Measurements from ENCODE around the gene MAFB.

The MAFB gene

GRCh38 chr20:40698744-40699143 lies 9.7 kb upstream of the MAFB start:
- DNase-seq, result no peak

GRCh38 chr20:40698281-40698680 lies 9.2 kb upstream of the MAFB start:
- no peak for DNase-seq

- DNase-seq, result no peak
These were observed 8.5 kb upstream of the MAFB start for GRCh38 chr20:40697541-40697940.

GRCh38 chr20:40695214-40695613 lies 6.2 kb upstream of the MAFB start:
- DNase-seq, result no peak

- no peak for DNase-seq
These were observed 5.2 kb upstream of the MAFB start for GRCh38 chr20:40694246-40694645.

GRCh38 chr20:40692240-40693011 lies 3.4 kb upstream of the MAFB start:
- no peak for DNase-seq

- no peak for DNase-seq
These were observed 2.7 kb upstream of the MAFB start for GRCh38 chr20:40691566-40692239.

GRCh38 chr20:40690836-40691565 lies 2.0 kb upstream of the MAFB start:
- no peak for DNase-seq

- DNase-seq, result no peak
These were observed 1.2 kb upstream of the MAFB start for GRCh38 chr20:40689943-40690835.

GRCh38 chr20:40688129-40689099 lies 622 bp downstream of the MAFB start:
- DNase-seq, result no peak

- no peak for DNase-seq
These were observed 1.5 kb downstream of the MAFB start for GRCh38 chr20:40687384-40688128.

- no peak for DNase-seq
These were observed 2.1 kb downstream of the MAFB start for GRCh38 chr20:40686893-40687292.

- no peak for DNase-seq
These were observed 2.6 kb downstream of the MAFB start for GRCh38 chr20:40686434-40686882.

- no peak for DNase-seq
These were observed 3.7 kb downstream of the MAFB start for GRCh38 chr20:40685349-40685748.

- DNase-seq, result no peak
These were observed 5.2 kb downstream of the MAFB start for GRCh38 chr20:40683894-40684268.

GRCh38 chr20:40683221-40683893 lies 5.7 kb downstream of the MAFB start:
- DNase-seq, result no peak

GRCh38 chr20:40682104-40682981 lies 6.7 kb downstream of the MAFB start:
- no peak for DNase-seq

GRCh38 chr20:40681684-40682083 lies 7.4 kb downstream of the MAFB start:
- no peak for DNase-seq

GRCh38 chr20:40681165-40681564 lies 7.9 kb downstream of the MAFB start:
- DNase-seq, result no peak

All from NCI-H1417 treated with DMSO at 0.1 percent for 48 hours (cell line).